GM23248 (cell line): Measurements from ENCODE around the gene PLSCR1.

Experiments used
- EZH2 ChIP-seq: fragments of 200-600 bp; sonication (generic); IDR thresholded peaks from 2 replicates; pipeline ENCODE4 v1.6.1; 2018; ENCODE audit warnings: antibody characterized with exemption, mild to moderate bottlenecking; ENCODE audit not compliant: insufficient read depth, poor library complexity, severe bottlenecking
- EZH2phosphoT487 ChIP-seq: fragments of 200-600 bp; sonication (generic); IDR thresholded peaks from 2 replicates; pipeline ENCODE4 v1.6.1; 2018; ENCODE audit warnings: antibody characterized with exemption, moderate library complexity, mild to moderate bottlenecking, low read depth; ENCODE audit not compliant: insufficient read depth

GRCh38 chr3:146574173-146574572, 29.8 kb upstream of the PLSCR1 start:
- no peak for TF ChIP-seq EZH2
- no peak for TF ChIP-seq EZH2phosphoT487
